ENCODE data around the gene FAM222B.
"Not testable (repeated sequence)": the region's sequence is repeated elsewhere in the genome, so short reads cannot be mapped to it uniquely, and the experiment has no call there.

Gene FAM222B, protein sequence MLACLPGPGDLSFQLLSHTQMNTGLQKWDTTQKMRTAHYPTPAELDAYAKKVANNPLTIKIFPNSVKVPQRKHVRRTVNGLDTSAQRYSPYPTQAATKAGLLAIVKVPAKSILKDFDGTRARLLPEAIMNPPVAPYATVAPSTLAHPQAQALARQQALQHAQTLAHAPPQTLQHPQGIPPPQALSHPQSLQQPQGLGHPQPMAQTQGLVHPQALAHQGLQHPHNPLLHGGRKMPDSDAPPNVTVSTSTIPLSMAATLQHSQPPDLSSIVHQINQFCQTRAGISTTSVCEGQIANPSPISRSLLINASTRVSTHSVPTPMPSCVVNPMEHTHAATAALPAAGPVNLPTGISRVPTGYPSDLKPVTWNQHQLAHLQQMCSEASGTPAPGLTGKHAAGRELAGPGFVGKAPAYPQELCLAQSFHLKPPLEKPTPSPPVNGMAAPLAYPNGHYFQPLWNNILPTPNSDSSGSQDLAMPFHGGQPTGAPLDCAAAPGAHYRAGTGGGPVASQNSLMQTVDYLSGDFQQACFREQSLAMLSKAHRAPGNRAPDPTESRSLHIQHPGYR

GRCh38 chr17:28842282-28843012, at the start of gene FAM222B:
Gene FAM222B, minus strand, starts transcription at chr17:28842790. Its CDS starts 76,123 bp downstream, at chr17:28766667.
- DNase-seq (ENCODE audit: low spot score) = peak; percentile 76

- DNase-seq (ENCODE audit: low spot score) = no peak
These were observed 49.4 kb upstream of the FAM222B start for GRCh38 chr17:28892024-28892423.

GRCh38 chr17:28891201-28891600, 48.6 kb upstream of the FAM222B start:
- no peak for DNase-seq (ENCODE audit: low spot score)

DNA sequence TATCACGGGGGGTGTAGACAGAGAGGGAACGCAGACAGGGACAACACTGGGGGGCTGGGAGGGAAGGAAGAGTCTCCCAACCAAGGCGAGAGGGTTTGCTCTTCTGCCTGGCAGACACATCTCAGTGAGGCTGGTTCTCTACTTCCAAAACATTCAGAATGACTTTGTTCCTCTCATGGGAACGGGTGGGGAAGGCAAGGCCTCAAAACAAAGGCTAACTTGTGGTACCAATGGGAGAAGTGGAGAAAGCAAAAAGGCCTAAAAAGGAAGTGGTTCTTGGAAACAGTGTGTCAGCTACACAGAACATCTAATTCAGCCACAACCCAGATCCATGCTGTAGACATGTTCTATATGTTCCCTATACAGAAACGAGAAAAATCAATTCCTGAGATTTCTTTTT, 47.4 kb upstream of the FAM222B start:
- DNase-seq (ENCODE audit: low spot score) = no peak

GRCh38 chr17:28888832-28889231, 46.2 kb upstream of the FAM222B start:
- no peak for DNase-seq (ENCODE audit: low spot score)

DNA sequence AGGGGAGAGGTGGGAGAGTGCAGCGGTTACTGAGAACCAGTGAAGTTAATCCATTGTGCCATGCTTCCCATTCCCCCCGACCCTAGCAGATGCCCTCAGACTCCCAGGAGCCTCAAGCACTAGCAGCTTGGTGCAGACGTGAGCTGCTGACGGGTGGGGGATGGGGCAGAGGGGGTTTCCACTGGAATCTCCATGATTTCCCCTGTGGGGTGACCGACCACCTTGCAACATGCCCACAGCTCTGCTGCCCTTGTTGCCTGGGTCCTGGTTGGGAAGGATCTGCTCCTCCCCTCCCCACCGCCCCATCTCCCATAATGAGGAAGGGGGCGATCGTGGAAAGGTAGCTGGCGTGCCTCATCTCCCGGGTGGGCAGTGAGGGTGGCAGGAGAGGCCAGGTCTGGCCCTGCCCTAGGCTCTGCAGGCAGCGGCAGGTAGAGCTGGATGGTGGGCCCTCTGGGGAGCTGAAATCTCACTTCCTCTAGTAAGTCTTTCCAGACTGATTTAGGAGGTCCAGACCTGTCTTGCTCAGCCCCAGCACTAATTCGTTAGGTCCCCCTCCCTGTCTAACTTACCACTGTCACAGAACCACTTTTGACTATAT, 45.4 kb upstream of the FAM222B start:
- no peak for DNase-seq (ENCODE audit: low spot score)

GRCh38 chr17:28885951-28886350, 43.4 kb upstream of the FAM222B start:
- no peak for DNase-seq (ENCODE audit: low spot score)

- no peak for DNase-seq (ENCODE audit: low spot score)
These were observed 42.8 kb upstream of the FAM222B start for GRCh38 chr17:28885363-28885762.

DNA sequence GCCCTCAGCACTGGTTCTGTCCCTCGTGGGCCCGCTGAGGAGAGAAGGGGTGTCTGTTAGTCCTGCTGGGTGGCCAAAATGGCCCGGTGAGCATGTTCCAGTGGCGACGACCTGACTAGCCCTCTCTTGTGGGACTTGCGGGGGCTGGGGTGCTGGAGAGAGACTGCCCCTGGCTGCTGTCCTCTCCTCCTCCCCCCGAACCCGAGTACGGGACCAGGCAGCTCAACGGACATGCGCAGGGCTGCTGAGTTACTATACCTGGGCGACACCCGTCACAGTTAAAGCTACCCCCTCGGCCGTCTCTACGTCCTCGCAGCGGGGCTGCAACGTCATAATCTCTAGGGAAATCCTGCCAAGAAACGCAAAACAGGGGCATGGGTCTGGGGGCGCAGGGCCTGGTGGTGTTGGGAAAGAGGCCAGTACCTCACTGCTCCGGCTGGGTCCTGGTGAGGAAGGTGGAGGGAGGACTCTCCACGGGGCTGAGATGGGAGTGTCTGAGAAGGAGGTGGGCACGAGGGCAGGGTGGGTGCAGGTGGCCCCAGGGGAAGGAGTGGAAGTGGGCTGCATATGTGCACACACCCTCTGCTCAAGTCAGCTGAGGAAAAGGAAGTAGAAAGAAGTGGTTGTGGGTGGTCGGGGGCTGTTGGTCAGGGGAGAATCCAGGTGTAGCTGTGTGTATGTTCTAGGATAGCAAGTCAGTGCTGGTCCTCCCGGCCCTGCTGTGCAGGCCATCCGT, 41.5 kb upstream of the FAM222B start:
- DNase-seq (ENCODE audit: low spot score) = no peak

DNA sequence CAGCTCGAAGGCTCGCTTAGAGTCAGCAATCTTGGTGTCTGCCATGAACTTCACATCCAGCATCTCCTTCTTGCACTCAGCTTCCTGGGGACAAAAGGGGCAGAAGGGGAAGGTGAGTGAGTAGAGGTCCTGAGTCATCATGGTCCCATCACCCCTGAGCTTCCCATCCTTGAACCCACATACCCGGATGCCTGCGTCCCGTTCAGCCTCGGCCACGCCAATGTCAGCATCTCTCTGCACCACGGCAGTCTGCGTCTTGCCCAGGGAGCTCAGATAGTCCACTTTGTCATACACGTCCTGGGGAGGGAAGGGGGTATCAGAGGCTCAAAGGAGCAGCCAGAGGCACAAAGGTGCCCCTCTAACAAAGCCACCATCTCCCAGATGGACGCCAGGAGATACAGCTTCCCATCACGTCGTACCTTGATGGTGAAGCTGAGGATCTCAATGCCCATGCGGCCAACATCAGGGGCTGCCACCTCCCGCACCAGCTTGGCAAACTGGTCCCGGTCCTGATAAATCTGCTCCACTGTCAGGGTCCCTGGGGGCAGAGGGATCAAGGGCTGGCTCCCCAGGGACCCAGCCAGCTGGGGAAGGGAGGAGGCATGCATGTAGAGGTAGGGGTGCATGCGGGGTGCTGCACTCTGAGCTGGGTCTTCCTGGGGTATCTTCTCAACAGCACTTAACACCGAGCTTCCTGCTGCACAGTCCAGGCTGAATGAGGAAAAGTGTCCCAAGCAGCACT, 39.7 kb upstream of the FAM222B start:
- DNase-seq (ENCODE audit: low spot score) = no peak

- DNase-seq (ENCODE audit: low spot score) = no peak
These were observed 39.0 kb upstream of the FAM222B start for GRCh38 chr17:28881533-28882056.

DNA sequence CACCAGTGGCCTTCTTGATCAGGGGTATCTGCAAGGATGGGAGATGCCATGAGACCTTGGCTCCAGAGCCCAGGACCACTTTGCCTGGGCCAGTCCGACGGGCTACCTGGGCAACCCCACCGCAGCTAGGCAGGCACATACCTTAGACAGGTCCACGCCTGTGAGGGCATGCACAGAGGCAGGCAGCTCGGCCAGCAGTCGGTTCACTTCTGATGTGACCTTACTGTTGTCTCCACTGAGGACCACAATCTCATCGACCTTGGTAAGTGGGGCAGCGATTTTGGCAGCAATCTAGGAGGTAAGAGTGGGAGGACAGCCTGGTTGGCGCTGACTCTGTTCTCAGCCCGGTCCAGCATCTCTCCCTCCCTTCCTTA, 38.0 kb upstream of the FAM222B start:
- DNase-seq (ENCODE audit: low spot score) = no peak

GRCh38 chr17:28879886-28880571, 37.4 kb upstream of the FAM222B start:
- DNase-seq (ENCODE audit: low spot score) = peak; percentile 64

DNA sequence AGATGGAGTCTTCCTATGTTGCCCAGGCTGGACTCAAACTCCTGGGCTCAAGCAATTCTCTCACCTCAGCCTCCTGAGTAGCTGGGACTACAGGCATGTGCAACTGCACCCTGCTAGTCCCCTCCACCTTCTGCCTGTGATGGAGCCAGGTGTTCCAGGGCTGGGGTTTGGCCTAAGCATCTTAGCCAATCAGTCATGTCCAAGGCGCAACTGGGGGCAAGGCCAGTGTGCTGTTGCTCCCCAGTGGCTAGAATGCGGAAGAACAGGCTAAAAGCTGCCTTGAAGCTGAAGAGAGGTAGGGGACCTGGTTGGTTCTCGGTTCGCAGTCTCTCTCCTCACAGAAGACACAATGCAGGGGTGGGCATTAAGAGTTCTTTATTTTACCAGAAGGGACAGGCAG, 36.4 kb upstream of the FAM222B start:
- peak; percentile 83 for DNase-seq (ENCODE audit: low spot score)

- no peak for DNase-seq (ENCODE audit: low spot score)
These were observed 35.7 kb upstream of the FAM222B start for GRCh38 chr17:28878158-28878910.

DNA sequence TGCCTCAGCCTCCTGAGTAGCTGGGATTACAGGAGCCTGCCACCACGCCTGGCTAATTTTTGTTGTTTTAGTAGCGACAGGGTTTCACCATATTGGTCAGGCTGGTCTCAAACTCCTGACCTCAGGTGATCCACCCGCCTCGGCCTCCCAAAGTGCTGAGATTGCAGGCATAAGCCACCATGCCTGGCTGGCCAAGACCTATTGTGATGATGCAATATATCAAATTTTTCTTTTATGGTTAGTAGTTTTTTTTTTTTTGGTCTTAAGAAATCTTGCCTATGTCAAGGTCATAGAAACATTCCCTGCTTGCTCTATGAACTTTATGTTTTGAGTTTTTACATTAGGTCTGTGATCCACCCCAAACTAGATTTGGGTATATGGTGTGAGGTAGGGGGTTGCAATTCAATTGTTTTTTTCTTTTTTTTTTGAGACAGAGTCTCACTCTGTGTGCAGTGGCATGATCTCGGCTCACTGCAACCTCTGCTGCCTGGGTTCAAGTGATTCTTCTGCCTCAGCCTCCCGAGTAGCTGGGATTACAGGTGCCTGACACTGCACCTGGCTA, 34.6 kb upstream of the FAM222B start:
- DNase-seq (ENCODE audit: low spot score) = not testable (repeated sequence)

DNA sequence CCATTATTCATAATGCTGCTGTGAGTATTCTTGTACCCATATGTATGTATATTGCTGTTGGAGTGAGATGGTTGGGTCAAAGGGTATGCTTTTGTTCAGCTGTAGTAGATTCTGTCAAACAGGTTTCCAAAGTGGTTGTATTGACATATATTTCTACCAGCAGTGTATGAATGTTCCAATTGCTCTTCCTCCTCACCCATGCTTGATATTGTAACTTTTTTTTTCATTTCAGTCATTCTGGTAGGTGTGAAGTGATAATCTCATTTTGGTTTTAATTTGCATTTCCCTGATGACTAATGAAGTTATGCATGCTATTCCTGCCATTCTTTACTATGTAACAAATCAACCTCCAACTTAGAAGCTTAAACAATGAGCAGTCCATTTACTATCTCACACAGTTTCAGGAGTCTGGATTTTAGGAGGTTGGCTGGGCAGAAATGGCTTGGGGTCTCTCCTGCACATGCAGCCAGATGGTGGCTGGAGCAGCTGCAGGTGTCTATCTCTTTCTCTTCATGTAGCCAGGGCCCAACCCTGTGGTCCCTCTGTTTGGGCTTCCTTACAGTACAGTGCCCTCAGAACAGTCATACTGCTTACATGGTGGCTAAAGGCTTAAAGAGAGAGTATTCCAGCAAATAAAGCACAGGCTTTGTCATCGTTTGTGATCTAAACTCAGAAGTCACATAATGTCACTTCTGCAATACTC, 33.4 kb upstream of the FAM222B start:
- peak; percentile 56 for DNase-seq (ENCODE audit: low spot score)

GRCh38 chr17:28874750-28875149, 32.2 kb upstream of the FAM222B start:
- DNase-seq (ENCODE audit: low spot score) = peak; percentile 63

DNA sequence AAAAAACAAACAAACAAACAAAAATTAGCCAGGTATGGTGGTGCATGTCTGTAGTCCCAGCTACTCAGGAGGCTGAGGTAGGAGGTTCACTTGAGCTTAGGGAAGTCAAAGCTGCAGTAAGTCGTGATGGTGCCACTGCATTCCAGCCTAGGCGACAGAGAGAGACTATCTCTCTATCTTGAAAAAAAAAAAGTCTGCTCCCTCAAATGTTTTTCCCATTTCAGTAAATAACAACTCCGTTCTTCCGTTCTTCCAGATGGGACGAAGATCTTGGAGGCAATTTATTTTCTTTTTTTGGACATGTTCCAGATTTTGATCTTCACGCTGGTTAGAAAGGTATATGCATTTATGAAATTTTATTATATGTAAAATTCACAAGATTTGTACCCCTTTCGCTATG, 31.2 kb upstream of the FAM222B start:
- DNase-seq (ENCODE audit: low spot score) = peak; percentile 49

All from hematopoietic multipotent progenitor cell treated with erythropoietin and hydrocortisone succinate and interleukin-3 and kit ligand, for 15 days (in vitro differentiated cells).